Thoracic aorta (tissue), 2 donors: ENCODE results near the gene SRC. TPM values are rescaled to one million over a fixed set of nuclear protein-coding genes. Genes with fewer than 3 reads are reported as not detected.

Experiments
- ATAC-seq: fragments of 150-250 bp; one replicate; pipeline ENCODE4 v1.8.0; 2017; ENCODE audit warnings: low read depth; ENCODE audit not compliant: insufficient number of reproducible peaks, low FRiP score
- DNase-seq: peaks from one replicate; pipeline ENCODE4 v3.0.0-alpha.2; 2020; ENCODE audit warnings: low spot score
- H3K27ac ChIP-seq, 2 donors: fragments of 200-600 bp; sonication (generic); 1 replicate in 1 of 2; 2 replicates in 1 of 2; pipeline ENCODE4 v1.5.1; 2016; ENCODE audit warnings: mild to moderate bottlenecking in 2 of 2, moderate library complexity in 2 of 2
- H3K27me3 ChIP-seq: fragments of 200-600 bp; sonication (generic); replicated peaks from 2 replicates; pipeline ENCODE4 v1.6.0; 2016; ENCODE audit warnings: mild to moderate bottlenecking; ENCODE audit not compliant: insufficient read depth
- H3K36me3 ChIP-seq: fragments of 200-600 bp; sonication (generic); one replicate; pipeline ENCODE4 v1.5.1; 2016
- H3K4me1 ChIP-seq, 2 donors: fragments of 200-600 bp; sonication (generic); 1 replicate in 1 of 2; 2 replicates in 1 of 2; pipeline versions ENCODE4 v1.5.1 to v1.6.0; 2016; ENCODE audit warnings: low read depth in 2 of 2, mild to moderate bottlenecking in 1 of 2; ENCODE audit not compliant: control insufficient read depth in 1 of 2
- H3K4me3 ChIP-seq: fragments of 200-600 bp; sonication (generic); 2 replicates; pipeline ENCODE4 v1.5.1; 2016; ENCODE audit warnings: mild to moderate bottlenecking
- H3K9me3 ChIP-seq: fragments of 200-600 bp; sonication (generic); 2 replicates; pipeline ENCODE4 v1.5.1; 2016
- CTCF ChIP-seq: fragments of 200-600 bp; sonication (generic); IDR thresholded peaks from one replicate; pipeline ENCODE4 v1.5.1; 2019; ENCODE audit warnings: antibody characterized with exemption
- total RNA-seq, 2 donors: library from RNA; depleted of rRNA; stranded (reverse); fragments of >200 nt; gene quantifications; one replicate each; pipeline versions ENCODE4 v1.1.0 to v1.2.3, GENCODE V29; 2016

Gene SRC
- total RNA-seq, 2 donors from 2014 or later: 80.3 to 89.0 TPM

- ATAC-seq: peak; percentile 77
- Histone ChIP-seq H3K27me3 (no peaks in the 10 kb centered on the region), H3K9me3 (no peaks in the 10 kb centered on the region), H3K4me1 (peaks cover 11 to 22% of the 10 kb centered on the region in 2 donors), H3K4me3 (peak overlapping the region; percentile 11), H3K36me3 (no peaks in the 10 kb centered on the region), H3K27ac (peak overlapping the region; percentile 80)
- DNase-seq: peak; percentile 77
- no peak for TF ChIP-seq CTCF
Measured at GRCh38 chr20:37327748-37328147, 18.2 kb upstream of the SRC start.

DNA sequence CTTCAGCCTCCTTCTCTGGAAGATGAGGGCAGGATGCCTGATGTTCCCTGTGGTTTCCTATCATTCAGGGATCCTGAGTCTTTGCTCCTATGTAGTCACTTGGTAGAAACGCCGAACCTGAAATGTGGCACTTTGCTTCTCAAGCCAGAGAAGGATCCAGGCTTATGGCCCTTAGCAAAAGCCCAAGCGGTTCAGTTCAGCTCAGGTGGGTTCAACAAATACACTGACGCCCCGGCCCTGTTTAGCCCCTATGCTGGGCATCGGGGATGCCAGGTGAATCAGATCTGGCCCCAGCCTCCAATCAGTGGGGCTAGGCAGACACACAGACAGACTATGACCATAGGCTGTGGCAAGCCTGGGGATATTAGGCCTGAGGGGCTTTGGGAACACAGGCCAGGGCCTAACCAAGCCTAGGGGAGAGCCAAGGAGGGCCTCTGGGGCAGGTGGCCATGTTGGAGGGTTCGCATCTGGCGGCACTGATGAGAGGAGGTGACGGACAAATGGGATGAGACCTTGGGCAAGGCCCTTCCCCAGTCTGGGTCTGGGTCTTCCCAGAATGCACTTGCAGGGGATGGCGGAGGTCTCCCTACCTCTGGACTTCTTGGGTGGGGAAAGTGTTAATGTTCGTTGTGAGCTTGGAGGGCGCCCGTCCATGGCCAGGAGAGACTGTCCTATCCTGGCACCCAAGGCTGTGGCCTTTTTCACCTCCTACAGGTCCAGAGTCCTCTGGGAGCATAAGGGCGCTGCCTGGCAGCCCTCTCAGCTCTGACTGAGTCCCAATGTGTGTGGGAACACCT is 17.6 kb upstream of the SRC start:
- Histone ChIP-seq H3K4me1 (peaks cover 11 to 22% of the 10 kb centered on the region in 2 donors), H3K27me3 (no peaks in the 10 kb centered on the region), H3K4me3 (peak overlapping the region; percentile 11), H3K9me3 (no peaks in the 10 kb centered on the region), H3K36me3 (no peaks in the 10 kb centered on the region), H3K27ac (peak overlapping the region; percentile 80)
- ATAC-seq: no peak
- DNase-seq: no peak
- no peak for TF ChIP-seq CTCF

DNA sequence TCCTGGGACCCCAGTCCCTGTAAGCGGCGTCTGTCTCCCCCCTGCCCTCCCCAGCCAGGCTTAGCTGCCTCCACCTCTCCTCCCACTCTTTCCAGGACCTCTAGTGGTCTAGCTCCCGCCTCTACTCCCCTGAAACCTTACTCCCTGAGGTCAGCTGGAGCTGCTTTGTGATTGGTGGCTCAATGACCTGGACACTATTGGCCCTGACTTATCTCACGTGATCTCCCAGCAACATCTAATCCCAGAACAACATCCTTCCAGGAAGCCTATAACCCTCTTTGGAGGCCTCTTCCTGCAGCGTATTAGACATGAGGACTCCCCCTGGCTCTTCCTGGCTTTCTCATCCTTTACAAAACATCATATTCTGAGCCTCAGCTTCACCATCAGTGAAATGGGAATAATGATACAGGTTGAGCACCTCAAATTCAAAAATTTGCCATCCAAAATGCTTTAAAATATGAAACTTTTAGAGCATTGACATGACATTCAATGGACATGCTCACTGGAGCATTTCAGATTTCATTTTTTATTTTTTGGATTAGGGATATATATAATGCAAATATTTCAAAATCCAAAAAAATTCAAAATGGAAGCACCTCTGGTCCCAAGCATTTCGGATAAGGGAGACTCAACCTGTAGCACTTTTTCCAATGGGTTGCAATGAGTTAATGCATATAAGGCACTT is 16.3 kb upstream of the SRC start:
- Histone ChIP-seq H3K4me1 (peaks cover 6 to 22% of the 10 kb centered on the region in 2 donors), H3K4me3 (no peak overlapping the region), H3K27me3 (no peaks in the 10 kb centered on the region), H3K9me3 (no peaks in the 10 kb centered on the region), H3K36me3 (no peaks in the 10 kb centered on the region), H3K27ac (no peak overlapping the region)
- DNase-seq (no peak), ATAC-seq (no peak)
- no peak for TF ChIP-seq CTCF

DNA sequence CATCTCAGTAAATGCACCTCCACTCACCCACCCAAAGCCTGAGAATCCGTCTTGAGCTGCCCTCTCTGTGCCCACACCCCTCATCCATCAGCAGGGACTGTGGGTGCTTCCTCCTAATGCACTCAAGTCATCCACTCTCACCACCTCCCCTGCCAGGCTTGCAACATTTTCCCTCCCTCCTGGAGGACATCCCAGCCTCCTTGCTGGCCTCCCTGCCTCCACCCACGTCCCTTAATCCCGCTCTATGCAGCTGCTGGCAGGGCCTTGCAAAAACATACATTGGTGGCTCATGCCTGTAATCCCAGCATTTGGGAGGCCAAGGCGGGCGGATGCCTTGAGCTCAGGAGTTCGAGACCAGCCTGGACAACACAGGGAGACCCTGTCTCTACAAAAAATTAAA is 15.6 kb upstream of the SRC start:
- Histone ChIP-seq H3K27ac (no peak overlapping the region), H3K4me1 (peaks cover 6 to 22% of the 10 kb centered on the region in 2 donors), H3K4me3 (no peak overlapping the region), H3K36me3 (no peaks in the 10 kb centered on the region), H3K9me3 (no peaks in the 10 kb centered on the region), H3K27me3 (no peaks in the 10 kb centered on the region)
- ATAC-seq (no peak), DNase-seq (no peak)
- no peak for TF ChIP-seq CTCF

- Histone ChIP-seq H3K27ac (no peak overlapping the region), H3K27me3 (no peaks in the 10 kb centered on the region), H3K36me3 (no peaks in the 10 kb centered on the region), H3K4me3 (no peak overlapping the region), H3K9me3 (no peaks in the 10 kb centered on the region), H3K4me1 (peaks cover 9 to 22% of the 10 kb centered on the region in 2 donors)
- no peak for DNase-seq
- no peak for TF ChIP-seq CTCF
- no peak for ATAC-seq
Measured at GRCh38 chr20:37331060-37331857, 14.7 kb upstream of the SRC start.
